Skin of body (tissue), 2 donors: ENCODE measurements around the gene CNP. TPM values are rescaled to one million over a fixed set of nuclear protein-coding genes. Genes with fewer than 3 reads are reported as not detected.

Experiments used
- DNase-seq: peaks from one replicate; lab custom pipeline; 2025; lab: John Stamatoyannopoulos, UW
- total RNA-seq: library from RNA; depleted of rRNA; stranded (reverse); fragments of >200 nt; gene quantifications from one replicate; pipeline ENCODE4 v1.2.3, GENCODE V29; 2014

The CNP gene
- total RNA-seq, 1 donor from 2014 or later, result 34.0 TPM

- no peak for DNase-seq
Observed at GRCh38 chr17:41941168-41941567, 25.4 kb upstream of the CNP start.

GRCh38 chr17:41942626-41943373 is 23.8 kb upstream of the CNP start:
- no peak for DNase-seq

- no peak for DNase-seq
Observed at GRCh38 chr17:41943492-41943891, 23.1 kb upstream of the CNP start.

GRCh38 chr17:41944943-41945342 is 21.7 kb upstream of the CNP start:
- DNase-seq, result no peak

- DNase-seq, result no peak
Observed at GRCh38 chr17:41948762-41949460, 17.7 kb upstream of the CNP start.

GRCh38 chr17:41956522-41956921 is 10.1 kb upstream of the CNP start:
- no peak for DNase-seq

GRCh38 chr17:41957031-41957868 is 9.3 kb upstream of the CNP start:
- DNase-seq, result no peak

- no peak for DNase-seq
Observed at GRCh38 chr17:41957869-41958439, 8.6 kb upstream of the CNP start.

- no peak for DNase-seq
Observed at GRCh38 chr17:41959030-41959335, 7.6 kb upstream of the CNP start.

- DNase-seq, result no peak
Observed at GRCh38 chr17:41959336-41960095, 7.1 kb upstream of the CNP start.

GRCh38 chr17:41962111-41962510 is 4.5 kb upstream of the CNP start:
- no peak for DNase-seq

GRCh38 chr17:41962768-41963434 is 3.7 kb upstream of the CNP start:
- peak; percentile 36 for DNase-seq

GRCh38 chr17:41965694-41966462 is 717 bp upstream of the CNP start:
- DNase-seq, result no peak

- no peak for DNase-seq
Observed at GRCh38 chr17:41967141-41967920, 736 bp downstream of the CNP start.

- no peak for DNase-seq
Observed at GRCh38 chr17:41967921-41968578, 1.5 kb downstream of the CNP start.

GRCh38 chr17:41968676-41969075 is 2.1 kb downstream of the CNP start:
- DNase-seq, result no peak

- no peak for DNase-seq
Observed at GRCh38 chr17:41970901-41971331, 4.3 kb downstream of the CNP start.

GRCh38 chr17:41971721-41972523 is 5.3 kb downstream of the CNP start:
- no peak for DNase-seq
